Measurements from ENCODE around the gene FSTL4. TPM values are rescaled to one million over a fixed set of nuclear protein-coding genes. Genes with fewer than 3 reads are reported as not detected.

Gene FSTL4
- polyA plus RNA-seq, 1 donor (not counting 4 experiments of a cell fraction or from before 2014, with no cell fraction given), result 1.7 TPM

- DNase-seq (ENCODE audit: low read depth, low spot score) (no peak), FAIRE-seq (no peak)
- Histone ChIP-seq H3K9me3 (ENCODE audit: control insufficient read depth, low read depth, low read length) (no peaks in the 10 kb centered on the region), H3K4me1 (ENCODE audit: control insufficient read depth, extremely low read depth, insufficient read depth, low read length) (peaks cover 33% of the 10 kb centered on the region), H3K36me3 (ENCODE audit: control insufficient read depth in 2 of 2, extremely low read depth in 1 of 2, insufficient read depth in 2 of 2, low read length in 2 of 2) (no peaks in the 10 kb centered on the region), H3K27ac (ENCODE audit: control insufficient read depth, insufficient read depth, low read length) (no peak overlapping the region), H2AFZ (ENCODE audit: control insufficient read depth, low read length) (no peak overlapping the region), H3K79me2 (ENCODE audit: control insufficient read depth, insufficient read depth, low read length) (no peaks in the 10 kb centered on the region), H4K20me1 (ENCODE audit: control insufficient read depth, extremely low read depth, insufficient read depth, low read length) (no peaks in the 10 kb centered on the region), H3K27me3 (ENCODE audit: control insufficient read depth, extremely low read depth, insufficient read depth, low read length) (no peaks in the 10 kb centered on the region), H3K9me1 (ENCODE audit: control insufficient read depth, extremely low read depth, insufficient read depth, low read length) (no peaks in the 10 kb centered on the region), H3K9ac (ENCODE audit: control insufficient read depth, extremely low read depth, insufficient read depth, low read length) (no peak overlapping the region), H3K4me3 (ENCODE audit: control insufficient read depth in 2 of 3, extremely low read depth in 1 of 3, insufficient read depth in 2 of 3, low read depth in 1 of 3, low read length in 3 of 3) (no peak overlapping the region), H3K4me2 (ENCODE audit: control insufficient read depth, extremely low read depth, insufficient read depth, low read depth, low read length) (no peak overlapping the region)
- dilution Hi-C loops (cut with MboI; ENCODE audit: extremely low pct_ligation_motif_present, low sequenced_read_pairs), result no loop called here
- TF ChIP-seq, protein P1, sequence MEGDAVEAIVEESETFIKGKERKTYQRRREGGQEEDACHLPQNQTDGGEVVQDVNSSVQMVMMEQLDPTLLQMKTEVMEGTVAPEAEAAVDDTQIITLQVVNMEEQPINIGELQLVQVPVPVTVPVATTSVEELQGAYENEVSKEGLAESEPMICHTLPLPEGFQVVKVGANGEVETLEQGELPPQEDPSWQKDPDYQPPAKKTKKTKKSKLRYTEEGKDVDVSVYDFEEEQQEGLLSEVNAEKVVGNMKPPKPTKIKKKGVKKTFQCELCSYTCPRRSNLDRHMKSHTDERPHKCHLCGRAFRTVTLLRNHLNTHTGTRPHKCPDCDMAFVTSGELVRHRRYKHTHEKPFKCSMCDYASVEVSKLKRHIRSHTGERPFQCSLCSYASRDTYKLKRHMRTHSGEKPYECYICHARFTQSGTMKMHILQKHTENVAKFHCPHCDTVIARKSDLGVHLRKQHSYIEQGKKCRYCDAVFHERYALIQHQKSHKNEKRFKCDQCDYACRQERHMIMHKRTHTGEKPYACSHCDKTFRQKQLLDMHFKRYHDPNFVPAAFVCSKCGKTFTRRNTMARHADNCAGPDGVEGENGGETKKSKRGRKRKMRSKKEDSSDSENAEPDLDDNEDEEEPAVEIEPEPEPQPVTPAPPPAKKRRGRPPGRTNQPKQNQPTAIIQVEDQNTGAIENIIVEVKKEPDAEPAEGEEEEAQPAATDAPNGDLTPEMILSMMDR (optimal IDR thresholded peaks at IDR 0.05 in 1 of 3, IDR thresholded peaks at IDR 0.05 in 1 of 3, conservative IDR thresholded peaks at IDR 0.05 in 1 of 3; ENCODE audit: extremely low read depth in 1 of 3, insufficient read depth in 2 of 3, low read length in 3 of 3), result no peak
- no peak for TF ChIP-seq EZH2 (IDR thresholded peaks at IDR 0.05; ENCODE audit: low read length)
Observed at GRCh38 chr5:133222040-133222439, 390.3 kb downstream of the FSTL4 start.

- no peak overlapping the region for H3K4me3 ChIP-seq (ENCODE audit: control insufficient read depth in 2 of 3, extremely low read depth in 1 of 3, insufficient read depth in 2 of 3, low read depth in 1 of 3, low read length in 3 of 3)
- no peaks in the 10 kb centered on the region for H3K27me3 ChIP-seq (ENCODE audit: control insufficient read depth, extremely low read depth, insufficient read depth, low read length)
- no peak overlapping the region for H2AFZ ChIP-seq (ENCODE audit: control insufficient read depth, low read length)
- no peaks in the 10 kb centered on the region for H4K20me1 ChIP-seq (ENCODE audit: control insufficient read depth, extremely low read depth, insufficient read depth, low read length)
- no peak overlapping the region for H3K9ac ChIP-seq (ENCODE audit: control insufficient read depth, extremely low read depth, insufficient read depth, low read length)
- no peaks in the 10 kb centered on the region for H3K9me1 ChIP-seq (ENCODE audit: control insufficient read depth, extremely low read depth, insufficient read depth, low read length)
- no peak overlapping the region for H3K4me2 ChIP-seq (ENCODE audit: control insufficient read depth, extremely low read depth, insufficient read depth, low read depth, low read length)
- H3K36me3 ChIP-seq (ENCODE audit: control insufficient read depth in 2 of 2, extremely low read depth in 1 of 2, insufficient read depth in 2 of 2, low read length in 2 of 2), result no peaks in the 10 kb centered on the region
- TF ChIP-seq, protein P1 (optimal IDR thresholded peaks at IDR 0.05 in 1 of 3, IDR thresholded peaks at IDR 0.05 in 1 of 3, conservative IDR thresholded peaks at IDR 0.05 in 1 of 3; ENCODE audit: extremely low read depth in 1 of 3, insufficient read depth in 2 of 3, low read length in 3 of 3), result no peak
- TF ChIP-seq EZH2 (IDR thresholded peaks at IDR 0.05; ENCODE audit: low read length), result no peak
- no peak overlapping the region for H3K27ac ChIP-seq (ENCODE audit: control insufficient read depth, insufficient read depth, low read length)
- no peak for DNase-seq (ENCODE audit: low read depth, low spot score)
- no peaks in the 10 kb centered on the region for H3K79me2 ChIP-seq (ENCODE audit: control insufficient read depth, insufficient read depth, low read length)
- no peak for FAIRE-seq
- peaks cover 23% of the 10 kb centered on the region for H3K4me1 ChIP-seq (ENCODE audit: control insufficient read depth, extremely low read depth, insufficient read depth, low read length)
- no peaks in the 10 kb centered on the region for H3K9me3 ChIP-seq (ENCODE audit: control insufficient read depth, low read depth, low read length)
- dilution Hi-C loops (cut with MboI; ENCODE audit: extremely low pct_ligation_motif_present, low sequenced_read_pairs), result no loop called here
Observed at GRCh38 chr5:133220851-133221674, 391.3 kb downstream of the FSTL4 start.

All from keratinocyte (primary cell).